Motor neuron (in vitro differentiated cells): ENCODE data around the gene SRRT. TPM values are rescaled to one million over a fixed set of nuclear protein-coding genes. Genes with fewer than 3 reads are reported as not detected.

Source experiments
- ATAC-seq, 8 experiments: fragments of 200-7000 bp; cut with Tn5 transposase; replicated peaks in 6 of 8; 2 replicates each; pipeline ENCODE4 v1.8.0; 2021; ENCODE audit warnings: mild to moderate bottlenecking in 8 of 8, moderate library complexity in 8 of 8
- H3K27ac ChIP-seq, 2 donors: fragments of 250-450 bp; sonication (Bioruptor Pico); 2 replicates each; pipeline ENCODE4 v1.9.0; 2021; ENCODE audit warnings: antibody characterized with exemption in 2 of 2, mild to moderate bottlenecking in 2 of 2, moderate library complexity in 1 of 2
- H3K4me1 ChIP-seq, 2 donors: fragments of 250-450 bp; sonication (Bioruptor Pico); replicated peaks in 1 of 2; 2 replicates each; pipeline ENCODE4 v1.6.1; 2021; ENCODE audit warnings: antibody characterized with exemption in 2 of 2, mild to moderate bottlenecking in 2 of 2, moderate library complexity in 1 of 2
- H3K4me3 ChIP-seq, 5 donors: fragments of 250-450 bp; sonication (Bioruptor Pico); 2 replicates each; pipeline ENCODE4 v1.9.0; 2021; ENCODE audit warnings: antibody characterized with exemption in 5 of 5, mild to moderate bottlenecking in 5 of 5, moderate library complexity in 4 of 5
- WGBS, 10 experiments: fragments of 450-650 bp; shearing (Covaris generic); methylation state at CpG; one replicate each; pipeline ENCODE4 v1.0.0; 2022; 5-methylcytosine and 5-hydroxymethylcytosine counted together
- in situ Hi-C, 9 experiments: fragments of 400-800 bp; cut with MboI; loops; one replicate each; pipeline ENCODE4 v1.15.0; 2021; ENCODE audit warnings: low sequenced_read_pairs in 9 of 9, low pct_unique_long_range_greater_than_20kb in 2 of 9; ENCODE audit not compliant: unreplicated experiment in 9 of 9
- total RNA-seq, 8 experiments: library from RNA; unstranded; fragments of 300-600 nt; gene quantifications; 2 replicates each; pipeline versions ENCODE4 v1.2.3 to v1.2.4, GENCODE V29; 2022

The SRRT gene
- total RNA-seq, 8 experiments from 2014 or later = 28.4 to 149 (median 57.0) TPM

DNA sequence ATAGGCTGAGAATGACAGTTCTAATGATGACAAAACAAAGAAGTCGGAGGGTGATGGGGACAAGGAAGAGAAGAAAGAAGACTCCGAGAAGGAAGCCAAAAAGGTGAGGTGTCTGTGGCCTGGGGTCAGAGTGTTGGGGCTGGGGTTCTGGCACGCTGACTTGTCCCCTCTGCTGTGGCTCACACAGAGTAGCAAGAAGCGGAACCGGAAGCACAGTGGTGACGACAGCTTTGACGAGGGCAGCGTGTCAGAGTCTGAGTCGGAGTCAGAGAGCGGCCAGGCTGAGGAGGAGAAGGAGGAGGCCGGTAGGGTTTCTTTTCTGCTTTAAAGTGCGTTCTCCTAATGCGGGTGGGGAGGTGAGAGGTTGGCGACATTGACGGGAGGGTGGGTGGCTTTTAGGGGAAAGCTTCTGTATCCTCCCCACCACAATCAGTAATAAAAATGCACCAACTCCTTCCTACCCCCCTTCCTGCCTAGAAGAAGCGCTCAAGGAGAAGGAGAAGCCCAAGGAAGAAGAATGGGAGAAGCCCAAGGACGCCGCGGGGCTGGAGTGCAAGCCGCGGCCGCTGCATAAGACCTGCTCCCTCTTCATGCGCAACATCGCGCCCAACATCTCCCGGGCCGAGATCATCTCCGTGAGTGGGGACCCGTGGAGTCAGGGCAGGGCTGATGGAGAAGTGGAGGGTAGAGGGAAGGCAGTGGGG is 10.0 kb downstream of the SRRT start:
- 74 to 100% (median 97%) methylated on average over 2 to 13 of the region's 29 CpGs; no CpG with 5 or more reads in 4 of the 10 experiments for WGBS, 10 experiments
- no peak overlapping the region for H3K27ac ChIP-seq
- in situ Hi-C loops = loop anchor here in 2 of 9 experiments (25.0 kb wide), 3 partner anchors 177 to 402 kb away; partner anchors contain the start of gene NAT16 (in 1 of the 2)

DNA sequence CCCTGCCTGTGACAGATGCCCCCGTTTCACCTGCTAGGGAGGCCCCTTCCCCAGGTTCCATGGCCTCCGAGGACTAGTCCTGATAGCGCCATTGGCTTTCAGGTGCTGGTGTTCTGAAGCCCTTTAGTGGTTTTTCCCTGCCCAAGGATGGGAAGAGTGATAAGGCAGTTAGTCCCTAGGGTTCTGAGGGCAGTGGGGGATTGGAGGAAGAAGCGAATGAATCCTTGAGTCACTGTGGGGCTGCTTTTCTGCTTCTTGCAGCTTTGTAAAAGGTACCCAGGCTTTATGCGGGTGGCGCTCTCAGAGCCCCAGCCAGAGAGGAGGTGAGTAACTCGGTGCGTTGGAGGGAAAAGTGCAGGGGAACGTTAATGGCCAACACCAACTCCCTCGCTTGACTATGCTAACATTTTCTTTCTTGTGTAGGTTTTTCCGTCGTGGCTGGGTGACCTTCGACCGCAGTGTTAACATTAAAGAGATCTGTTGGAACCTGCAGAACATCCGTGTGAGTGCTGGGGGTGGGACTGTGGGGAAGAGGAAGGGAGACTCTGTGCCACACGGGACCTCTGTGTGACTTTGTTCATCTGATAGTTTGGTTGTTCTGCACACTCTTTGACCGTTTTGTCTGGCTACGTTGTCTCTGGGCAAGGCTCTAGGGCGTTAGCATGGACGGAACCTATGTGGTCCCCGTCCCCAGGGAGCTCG is 10.7 kb downstream of the SRRT start:
- H3K27ac ChIP-seq = no peak overlapping the region
- in situ Hi-C loops = loop anchor here in 2 of 9 experiments (25.0 kb wide), 3 partner anchors 177 to 402 kb away; partner anchors contain the start of gene NAT16 (in 1 of the 2)

More for the DNA sequence above, 10.0 kb downstream of the SRRT start:
- peaks cover 12 to 13% of the 10 kb centered on the region in 2 donors for H3K4me1 ChIP-seq
- ATAC-seq = no peak
- no peak overlapping the region for H3K4me3 ChIP-seq

DNA sequence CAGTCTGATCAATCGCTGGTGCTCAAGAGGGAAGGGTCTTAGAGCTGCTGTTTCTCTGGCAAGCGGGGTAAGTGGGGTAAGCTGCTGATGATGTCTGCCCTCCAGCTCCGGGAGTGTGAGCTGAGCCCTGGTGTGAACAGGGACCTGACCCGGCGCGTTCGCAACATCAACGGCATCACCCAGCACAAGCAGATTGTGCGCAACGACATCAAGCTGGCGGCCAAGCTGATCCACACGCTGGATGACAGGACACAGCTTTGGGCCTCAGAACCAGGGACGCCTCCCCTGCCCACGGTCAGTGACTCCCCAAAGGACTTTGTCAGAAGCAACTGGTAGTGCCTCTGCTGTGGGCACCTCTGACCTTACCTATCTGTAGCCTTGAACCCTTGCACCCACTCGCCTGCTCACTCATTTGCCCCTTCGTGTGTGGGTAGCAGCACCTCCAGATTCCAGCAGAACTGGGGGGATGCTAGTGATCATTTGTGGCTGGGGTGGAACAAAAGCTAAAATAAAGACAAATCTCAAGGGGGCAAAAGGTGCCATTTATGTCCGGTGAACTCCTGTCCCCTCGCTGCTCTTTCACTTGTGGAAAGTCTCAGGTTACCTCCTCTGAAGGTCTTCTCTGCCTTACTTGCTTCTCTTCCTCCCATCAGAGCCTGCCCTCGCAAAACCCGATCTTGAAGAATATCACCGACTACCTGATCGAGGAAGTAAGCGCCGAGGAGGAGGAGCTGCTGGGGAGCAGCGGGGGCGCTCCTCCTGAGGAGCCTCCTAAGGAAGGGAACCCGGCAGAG is 11.4 kb downstream of the SRRT start:
- H3K4me3 ChIP-seq = no peak overlapping the region
- ATAC-seq = no peak
- no peak overlapping the region for H3K27ac ChIP-seq
- WGBS, 10 experiments = 50 to 100% (median 95%) methylated on average over 1 to 13 of the region's 27 CpGs; no CpG with 5 or more reads in 4 of the 10 experiments
- in situ Hi-C loops = loop anchor here in 2 of 9 experiments (25.0 kb wide), 3 partner anchors 176 to 401 kb away; partner anchors contain the start of gene NAT16 (in 1 of the 2)
- peaks cover 22 to 23% of the 10 kb centered on the region in 2 donors for H3K4me1 ChIP-seq

More for the DNA sequence above, 10.7 kb downstream of the SRRT start:
- Histone ChIP-seq H3K4me1 (peaks cover 14 to 16% of the 10 kb centered on the region in 2 donors), H3K4me3 (no peak overlapping the region)
- 70 to 100% (median 86%) methylated on average over 1 to 12 of the region's 22 CpGs; no CpG with 5 or more reads in 1 of the 10 experiments for WGBS, 10 experiments
- no peak for ATAC-seq

DNA sequence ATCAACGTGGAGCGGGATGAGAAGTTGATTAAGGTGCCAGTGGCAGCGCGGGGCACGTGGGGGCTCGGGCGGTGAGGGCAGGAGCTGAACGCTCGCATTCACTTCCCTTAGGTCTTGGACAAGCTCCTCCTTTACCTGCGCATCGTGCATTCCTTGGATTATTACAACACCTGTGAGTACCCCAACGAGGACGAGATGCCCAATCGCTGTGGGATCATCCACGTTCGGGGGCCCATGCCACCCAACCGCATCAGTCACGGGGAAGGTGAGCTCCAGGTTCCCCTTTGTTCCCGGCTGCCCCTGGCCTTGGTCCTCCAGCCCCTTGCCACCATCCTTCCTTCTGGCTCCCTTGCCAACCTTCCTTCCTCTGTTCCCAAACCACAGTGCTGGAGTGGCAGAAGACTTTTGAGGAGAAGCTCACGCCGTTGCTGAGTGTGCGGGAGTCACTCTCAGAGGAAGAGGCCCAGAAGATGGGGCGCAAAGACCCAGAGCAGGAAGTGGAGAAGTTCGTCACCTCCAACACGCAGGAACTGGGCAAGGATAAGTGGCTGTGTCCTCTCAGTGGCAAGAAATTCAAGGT is 12.1 kb downstream of the SRRT start:
- no peak for ATAC-seq
- H3K27ac ChIP-seq = no peak overlapping the region
- WGBS, 10 experiments = 70 to 100% (median 93%) methylated on average over 3 to 13 of the region's 25 CpGs; no CpG with 5 or more reads in 7 of the 10 experiments
- H3K4me1 ChIP-seq = peaks cover 24 to 25% of the 10 kb centered on the region in 2 donors
- no peak overlapping the region for H3K4me3 ChIP-seq
- in situ Hi-C loops = loop anchor here in 2 of 9 experiments (25.0 kb wide), 3 partner anchors 175 to 400 kb away; partner anchors contain the start of gene NAT16 (in 1 of the 2)

- H3K4me3 ChIP-seq = no peak overlapping the region
- in situ Hi-C loops = loop anchor here in 2 of 9 experiments (25.0 kb wide), 3 partner anchors 175 to 400 kb away; partner anchors contain the start of gene NAT16 (in 1 of the 2)
- H3K27ac ChIP-seq = no peak overlapping the region
- H3K4me1 ChIP-seq = peaks cover 24 to 25% of the 10 kb centered on the region in 2 donors
- 61 to 90% (median 68%) methylated on average over 2 to 3 of the region's 21 CpGs; no CpG with 5 or more reads in 6 of the 10 experiments for WGBS, 10 experiments
- no peak for ATAC-seq
Observed at GRCh38 chr7:100887516-100888290, 12.8 kb downstream of the SRRT start.

GRCh38 chr7:100888291-100888987 is 13.5 kb downstream of the SRRT start:
- in situ Hi-C loops = loop anchor here in 2 of 9 experiments (25.0 kb wide), 3 partner anchors 174 to 399 kb away; partner anchors contain the start of gene NAT16 (in 1 of the 2)
- peak overlapping the region; percentile 45 to 66 (median 55) for H3K4me3 ChIP-seq
- WGBS, 10 experiments = 28 to 100% (median 70%) methylated on average over 1 to 7 of the region's 18 CpGs; no CpG with 5 or more reads in 3 of the 10 experiments
- peak overlapping the region; percentile 78 to 94 for H3K27ac ChIP-seq
- no peak for ATAC-seq
- peaks cover 24 to 25% of the 10 kb centered on the region in 2 donors for H3K4me1 ChIP-seq

DNA sequence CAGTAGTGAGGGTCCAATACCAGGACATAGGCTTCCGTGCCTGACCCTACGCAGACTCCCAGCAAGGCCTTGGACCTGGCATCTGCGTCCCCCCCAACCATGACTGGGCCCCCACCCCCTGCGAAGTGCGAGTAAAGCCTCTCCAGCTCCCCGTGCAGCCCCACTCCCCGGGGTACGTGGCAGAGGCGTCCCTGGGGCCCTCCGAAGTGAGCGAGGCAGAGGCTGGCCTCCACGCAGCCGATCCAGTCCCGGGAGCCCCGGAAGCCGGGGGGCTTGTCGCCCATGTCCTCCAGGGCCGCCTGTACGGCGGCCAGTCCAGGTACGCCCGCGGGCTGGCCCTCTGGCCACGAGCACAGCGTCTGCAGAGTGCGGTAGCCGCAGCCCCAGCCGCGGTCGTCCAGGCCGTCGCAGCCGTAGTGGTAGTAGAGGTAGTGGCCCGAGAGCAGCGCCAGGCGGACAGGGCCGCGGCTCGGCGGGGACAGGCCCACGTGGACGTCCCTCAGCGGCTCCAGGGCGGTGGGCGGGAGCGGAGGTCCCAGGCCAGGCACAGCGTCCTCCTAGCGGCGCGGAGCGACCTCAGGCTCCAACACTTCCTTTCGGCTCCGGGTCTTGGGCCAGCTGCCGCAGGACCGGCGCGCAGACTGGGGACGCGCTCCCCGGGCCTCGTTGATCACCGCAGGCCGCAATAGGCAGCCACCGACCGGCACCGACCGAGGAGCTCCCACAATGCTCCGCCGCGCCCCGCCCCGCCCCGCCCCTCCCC is 14.3 kb downstream of the SRRT start, which contains the start of gene UFSP1:
TSS of gene UFSP1 (minus strand) at position 728 of the 763 bp plus-strand sequence. CDS start at position 284, 444 bp downstream.
- in situ Hi-C loops = loop anchor here in 2 of 9 experiments (25.0 kb wide), 3 partner anchors 173 to 398 kb away; partner anchors contain the start of gene NAT16 (in 1 of the 2)
- Histone ChIP-seq H3K4me1 (peaks cover 24 to 25% of the 10 kb centered on the region in 2 donors), H3K27ac (peak within 1 kb of the TSS; percentile 78 to 94), H3K4me3 (peak within 1 kb of the TSS; percentile 45 to 66 (median 55))
- peak; percentile 51 to 68 (median 66) for ATAC-seq
- WGBS, 10 experiments = 0 to 13% methylated on average over 3 to 4 of the region's 73 CpGs; no CpG with 5 or more reads in 8 of the 10 experiments

- Histone ChIP-seq H3K4me3 (peak overlapping the region; percentile 45 to 66 (median 55)), H3K4me1 (peaks cover 24 to 27% of the 10 kb centered on the region in 2 donors), H3K27ac (peak overlapping the region; percentile 78 to 94)
- WGBS, 10 experiments = 0 to 83% (median 51%) methylated on average over 1 to 10 of the region's 43 CpGs; no CpG with 5 or more reads in 3 of the 10 experiments
- in situ Hi-C loops = loop anchor here in 4 of 9 experiments (10.0 to 25.0 kb wide), 6 partner anchors 164 to 396 kb away; partner anchors contain the start of gene NAT16 (in 1 of the 4)
- ATAC-seq = no peak
Observed at GRCh38 chr7:100890653-100891567, 16.0 kb downstream of the SRRT start.

GRCh38 chr7:100891568-100892247 is 16.8 kb downstream of the SRRT start:
- Histone ChIP-seq H3K4me3 (peak overlapping the region in 3 of 5 donors; percentile 53 to 61 (median 55)), H3K4me1 (peaks cover 26 to 27% of the 10 kb centered on the region in 2 donors), H3K27ac (peak overlapping the region; percentile 78 to 94)
- in situ Hi-C loops = loop anchor here in 4 of 9 experiments (10.0 to 25.0 kb wide), 6 partner anchors 163 to 396 kb away; partner anchors contain the start of gene NAT16 (in 1 of the 4)
- WGBS, 10 experiments = 62 to 97% (median 68%) methylated on average over 2 to 7 of the region's 8 CpGs; no CpG with 5 or more reads in 3 of the 10 experiments
- no peak for ATAC-seq
